Measurements from ENCODE around the gene CCNI2.

The CCNI2 gene

GRCh38 chr5:132766020-132766805 lies 19.0 kb downstream of the CCNI2 start:
- no peak for DNase-seq

GRCh38 chr5:132766806-132767055 lies 19.5 kb downstream of the CCNI2 start:
- DNase-seq, result no peak

- no peak for DNase-seq
Observed at GRCh38 chr5:132767150-132767549, 19.9 kb downstream of the CCNI2 start.

GRCh38 chr5:132768485-132768868 lies 21.3 kb downstream of the CCNI2 start:
- DNase-seq, result no peak

GRCh38 chr5:132770476-132771159 lies 23.4 kb downstream of the CCNI2 start:
- DNase-seq, result no peak

- no peak for DNase-seq
Observed at GRCh38 chr5:132771503-132771998, 24.3 kb downstream of the CCNI2 start.

- DNase-seq, result no peak
Observed at GRCh38 chr5:132772291-132773070, 25.3 kb downstream of the CCNI2 start.

- no peak for DNase-seq
Observed at GRCh38 chr5:132773114-132773513, 25.9 kb downstream of the CCNI2 start.

GRCh38 chr5:132773601-132774355 lies 26.6 kb downstream of the CCNI2 start:
- no peak for DNase-seq

- no peak for DNase-seq
Observed at GRCh38 chr5:132774406-132774805, 27.2 kb downstream of the CCNI2 start.

GRCh38 chr5:132774896-132775295 lies 27.7 kb downstream of the CCNI2 start:
- no peak for DNase-seq

- no peak for DNase-seq
Observed at GRCh38 chr5:132775476-132775961, 28.3 kb downstream of the CCNI2 start.

- DNase-seq, result no peak
Observed at GRCh38 chr5:132776131-132776937, 29.1 kb downstream of the CCNI2 start.

- no peak for DNase-seq
Observed at GRCh38 chr5:132776938-132777208, 29.6 kb downstream of the CCNI2 start.

- peak; percentile 56 for DNase-seq
Observed at GRCh38 chr5:132777209-132778069, 30.2 kb downstream of the CCNI2 start, which contains the start of gene SEPTIN8. Gene SEPTIN8 (minus strand): TSS chr5:132777239. CDS start chr5:132777137, 102 bp downstream.

GRCh38 chr5:132778129-132778528 lies 30.9 kb downstream of the CCNI2 start:
- DNase-seq, result no peak

GRCh38 chr5:132778856-132779255 lies 31.6 kb downstream of the CCNI2 start:
- no peak for DNase-seq

- DNase-seq, result no peak
Observed at GRCh38 chr5:132779961-132780360, 32.7 kb downstream of the CCNI2 start.

GRCh38 chr5:132780577-132780976 lies 33.4 kb downstream of the CCNI2 start:
- DNase-seq, result no peak

GRCh38 chr5:132781029-132781428 lies 33.8 kb downstream of the CCNI2 start:
- no peak for DNase-seq

- no peak for DNase-seq
Observed at GRCh38 chr5:132782101-132782500, 34.9 kb downstream of the CCNI2 start.
